ENCODE measurements around the gene ANKH. TPM values are rescaled to one million over a fixed set of nuclear protein-coding genes. Genes with fewer than 3 reads are reported as not detected.

The ANKH gene
- total and polyA plus RNA-seq, 8 donors: 3.6 to 115 (median 14.3) TPM

GRCh38 chr5:14861123-14861765 lies 10.3 kb downstream of the ANKH start:
- DNase-seq: no peak

GRCh38 chr5:14859980-14860379 lies 11.6 kb downstream of the ANKH start:
- no peak overlapping the region for H3K27ac ChIP-seq
- 79 to 87% (median 83%) methylated on average over 7 of the region's 7 CpGs for WGBS, 5 donors
- no peak overlapping the region for H3K4me3 ChIP-seq
- peaks cover 0 to 3% (median 0%) of the 10 kb centered on the region in 4 donors for H3K36me3 ChIP-seq
- H3K9me3 ChIP-seq: no peaks in the 10 kb centered on the region
- no peak for DNase-seq
- intact Hi-C loops (cut with DNase I; ENCODE audit: low total_unique reads): no loop called here
- H3K27me3 ChIP-seq: no peaks in the 10 kb centered on the region
- no peak for TF ChIP-seq EP300 (IDR thresholded peaks at IDR 0.05)
- H3K4me1 ChIP-seq: peaks cover 0 to 27% (median 8%) of the 10 kb centered on the region in 4 donors

More at GRCh38 chr5:14861123-14861765, 10.3 kb downstream of the ANKH start:
- WGBS, 5 donors: 56 to 75% (median 65%) methylated on average over 4 of the region's 4 CpGs
- H3K9me3 ChIP-seq: no peaks in the 10 kb centered on the region
- no peak overlapping the region for H3K27ac ChIP-seq
- TF ChIP-seq CTCF (IDR thresholded peaks at IDR 0.05) (no peak), EP300 (IDR thresholded peaks at IDR 0.05) (no peak), POLR2AphosphoS5 (IDR thresholded peaks at IDR 0.05) (no peak), POLR2A (IDR thresholded peaks at IDR 0.05) (no peak)
- peaks cover 0 to 3% (median 0%) of the 10 kb centered on the region in 4 donors for H3K36me3 ChIP-seq
- peaks cover 0 to 27% (median 9%) of the 10 kb centered on the region in 4 donors for H3K4me1 ChIP-seq
- intact Hi-C loops (cut with DNase I; ENCODE audit: low total_unique reads): no loop called here
- H3K4me3 ChIP-seq: no peak overlapping the region
- no peaks in the 10 kb centered on the region for H3K27me3 ChIP-seq

GRCh38 chr5:14859150-14859549 lies 12.4 kb downstream of the ANKH start:
- Histone ChIP-seq H3K27ac (no peak overlapping the region), H3K36me3 (peaks cover 0 to 3% (median 0%) of the 10 kb centered on the region in 4 donors), H3K4me3 (no peak overlapping the region), H3K9me3 (no peaks in the 10 kb centered on the region), H3K27me3 (no peaks in the 10 kb centered on the region), H3K4me1 (peaks cover 0 to 19% (median 3%) of the 10 kb centered on the region in 4 donors)
- no peak for TF ChIP-seq POLR2AphosphoS5 (IDR thresholded peaks at IDR 0.05)
- TF ChIP-seq CTCF (IDR thresholded peaks at IDR 0.05): no peak
- TF ChIP-seq POLR2A (IDR thresholded peaks at IDR 0.05): no peak
- TF ChIP-seq EP300 (IDR thresholded peaks at IDR 0.05): no peak
- no peak for DNase-seq
- 95 to 100% (median 98%) methylated on average over 1 of the region's 1 CpG for WGBS, 5 donors
- intact Hi-C loops (cut with DNase I; ENCODE audit: low total_unique reads): no loop called here

- intact Hi-C loops (cut with DNase I; ENCODE audit: low total_unique reads): no loop called here
- no peak for DNase-seq
- no peak overlapping the region for H3K4me3 ChIP-seq
- H3K27me3 ChIP-seq: no peaks in the 10 kb centered on the region
- WGBS, 5 donors: 92 to 100% (median 97%) methylated on average over 1 of the region's 1 CpG
- H3K4me1 ChIP-seq: peaks cover 0 to 13% (median 3%) of the 10 kb centered on the region in 4 donors
- peaks cover 0 to 3% (median 0%) of the 10 kb centered on the region in 4 donors for H3K36me3 ChIP-seq
- TF ChIP-seq POLR2AphosphoS5 (IDR thresholded peaks at IDR 0.05): no peak
- TF ChIP-seq EP300 (IDR thresholded peaks at IDR 0.05): no peak
- TF ChIP-seq CTCF (IDR thresholded peaks at IDR 0.05): no peak
- no peak for TF ChIP-seq POLR2A (IDR thresholded peaks at IDR 0.05)
- H3K27ac ChIP-seq: no peak overlapping the region
- no peaks in the 10 kb centered on the region for H3K9me3 ChIP-seq
Measured at GRCh38 chr5:14855366-14855765, 16.2 kb downstream of the ANKH start.

GRCh38 chr5:14854799-14855198 lies 16.8 kb downstream of the ANKH start:
- no peak for DNase-seq
- intact Hi-C loops (cut with DNase I; ENCODE audit: low total_unique reads): no loop called here
- no peak overlapping the region for H3K4me3 ChIP-seq
- no peaks in the 10 kb centered on the region for H3K27me3 ChIP-seq
- no peak overlapping the region for H3K27ac ChIP-seq
- H3K36me3 ChIP-seq: peaks cover 0 to under 1% (median 0%) of the 10 kb centered on the region in 4 donors
- H3K9me3 ChIP-seq: no peaks in the 10 kb centered on the region
- WGBS, 5 donors: 84 to 93% (median 89%) methylated on average over 4 of the region's 4 CpGs
- peaks cover 0 to 15% (median 4%) of the 10 kb centered on the region in 4 donors for H3K4me1 ChIP-seq
- TF ChIP-seq POLR2AphosphoS5 (IDR thresholded peaks at IDR 0.05): no peak
- no peak for TF ChIP-seq POLR2A (IDR thresholded peaks at IDR 0.05)
- TF ChIP-seq CTCF (IDR thresholded peaks at IDR 0.05): no peak
- no peak for TF ChIP-seq EP300 (IDR thresholded peaks at IDR 0.05)
